ENCODE measurements around the gene CRIP1. TPM values are rescaled to one million over a fixed set of nuclear protein-coding genes. Genes with fewer than 3 reads are reported as not detected.

The CRIP1 gene
- polyA plus RNA-seq, 1 donor (not counting 4 experiments of a cell fraction or from before 2014, with no cell fraction given): 1.7 TPM

DNA sequence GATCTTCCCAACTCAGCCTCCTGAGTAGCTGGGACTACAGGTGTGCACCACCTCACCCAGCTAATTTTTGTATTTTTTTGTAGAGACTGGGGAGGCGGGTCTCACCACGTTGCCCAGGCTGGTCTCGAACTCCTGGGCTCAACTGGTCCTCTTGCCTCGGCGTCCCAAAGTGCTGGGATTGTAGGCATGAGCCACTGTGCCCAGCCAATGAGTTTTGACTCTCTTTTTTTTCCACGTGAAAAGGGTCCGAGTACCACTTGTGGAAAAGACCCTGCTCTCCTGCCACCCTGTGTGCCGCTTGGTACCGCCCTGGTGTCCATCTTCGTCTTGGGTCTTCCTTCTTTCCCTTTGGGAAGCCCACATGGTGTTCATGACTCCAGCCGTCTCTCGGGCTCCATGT, 21.9 kb downstream of the CRIP1 start:
- no peaks in the 10 kb centered on the region for H3K27me3 ChIP-seq (ENCODE audit: control insufficient read depth, extremely low read depth, insufficient read depth, low read length)
- dilution Hi-C loops (cut with MboI; ENCODE audit: extremely low pct_ligation_motif_present, low sequenced_read_pairs): no loop called here
- no peaks in the 10 kb centered on the region for H3K9me3 ChIP-seq (ENCODE audit: control insufficient read depth, low read depth, low read length)
- FAIRE-seq (no peak), DNase-seq (ENCODE audit: low read depth, low spot score) (no peak)
- no peaks in the 10 kb centered on the region for H3K79me2 ChIP-seq (ENCODE audit: control insufficient read depth, insufficient read depth, low read length)
- H3K9ac ChIP-seq (ENCODE audit: control insufficient read depth, extremely low read depth, insufficient read depth, low read length): no peak overlapping the region
- no peak overlapping the region for H3K27ac ChIP-seq (ENCODE audit: control insufficient read depth, insufficient read depth, low read length)
- H4K20me1 ChIP-seq (ENCODE audit: control insufficient read depth, extremely low read depth, insufficient read depth, low read length): no peaks in the 10 kb centered on the region
- peaks cover 4% of the 10 kb centered on the region for H3K4me1 ChIP-seq (ENCODE audit: control insufficient read depth, extremely low read depth, insufficient read depth, low read length)
- no peak overlapping the region for H2AFZ ChIP-seq (ENCODE audit: control insufficient read depth, low read length)
- no peaks in the 10 kb centered on the region for H3K9me1 ChIP-seq (ENCODE audit: control insufficient read depth, extremely low read depth, insufficient read depth, low read length)
- H3K4me2 ChIP-seq (ENCODE audit: control insufficient read depth, extremely low read depth, insufficient read depth, low read depth, low read length): no peak overlapping the region
- TF ChIP-seq, protein P1, sequence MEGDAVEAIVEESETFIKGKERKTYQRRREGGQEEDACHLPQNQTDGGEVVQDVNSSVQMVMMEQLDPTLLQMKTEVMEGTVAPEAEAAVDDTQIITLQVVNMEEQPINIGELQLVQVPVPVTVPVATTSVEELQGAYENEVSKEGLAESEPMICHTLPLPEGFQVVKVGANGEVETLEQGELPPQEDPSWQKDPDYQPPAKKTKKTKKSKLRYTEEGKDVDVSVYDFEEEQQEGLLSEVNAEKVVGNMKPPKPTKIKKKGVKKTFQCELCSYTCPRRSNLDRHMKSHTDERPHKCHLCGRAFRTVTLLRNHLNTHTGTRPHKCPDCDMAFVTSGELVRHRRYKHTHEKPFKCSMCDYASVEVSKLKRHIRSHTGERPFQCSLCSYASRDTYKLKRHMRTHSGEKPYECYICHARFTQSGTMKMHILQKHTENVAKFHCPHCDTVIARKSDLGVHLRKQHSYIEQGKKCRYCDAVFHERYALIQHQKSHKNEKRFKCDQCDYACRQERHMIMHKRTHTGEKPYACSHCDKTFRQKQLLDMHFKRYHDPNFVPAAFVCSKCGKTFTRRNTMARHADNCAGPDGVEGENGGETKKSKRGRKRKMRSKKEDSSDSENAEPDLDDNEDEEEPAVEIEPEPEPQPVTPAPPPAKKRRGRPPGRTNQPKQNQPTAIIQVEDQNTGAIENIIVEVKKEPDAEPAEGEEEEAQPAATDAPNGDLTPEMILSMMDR (optimal IDR thresholded peaks at IDR 0.05 in 1 of 3, IDR thresholded peaks at IDR 0.05 in 1 of 3, conservative IDR thresholded peaks at IDR 0.05 in 1 of 3; ENCODE audit: extremely low read depth in 1 of 3, insufficient read depth in 2 of 3, low read length in 3 of 3): no peak
- TF ChIP-seq EZH2 (IDR thresholded peaks at IDR 0.05; ENCODE audit: low read length): no peak
- no peak overlapping the region for H3K4me3 ChIP-seq (ENCODE audit: control insufficient read depth in 2 of 3, extremely low read depth in 1 of 3, insufficient read depth in 2 of 3, low read depth in 1 of 3, low read length in 3 of 3)
- no peaks in the 10 kb centered on the region for H3K36me3 ChIP-seq (ENCODE audit: control insufficient read depth in 2 of 2, extremely low read depth in 1 of 2, insufficient read depth in 2 of 2, low read length in 2 of 2)

DNA sequence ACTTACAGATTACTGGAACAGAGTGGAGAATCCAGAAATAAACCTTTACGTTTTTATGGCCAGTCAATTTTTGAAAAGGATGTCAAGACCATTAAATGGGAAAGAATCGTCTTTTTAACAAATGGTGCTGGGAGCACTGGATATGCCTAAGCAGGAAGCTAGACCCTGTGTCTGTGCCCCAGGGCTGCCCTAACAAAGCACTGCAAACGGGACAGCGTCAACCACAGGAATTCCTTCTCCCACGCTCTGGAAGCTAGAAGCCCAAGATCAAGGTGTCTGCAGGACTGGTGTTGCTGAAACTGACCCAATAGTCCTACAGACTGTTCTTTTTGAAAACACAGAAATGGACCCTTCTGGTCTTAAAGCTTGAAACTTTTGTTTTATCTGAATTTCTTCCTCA, 30.4 kb downstream of the CRIP1 start:
- Histone ChIP-seq H2AFZ (ENCODE audit: control insufficient read depth, low read length) (no peak overlapping the region), H3K4me3 (ENCODE audit: control insufficient read depth in 2 of 3, extremely low read depth in 1 of 3, insufficient read depth in 2 of 3, low read depth in 1 of 3, low read length in 3 of 3) (no peak overlapping the region), H3K9ac (ENCODE audit: control insufficient read depth, extremely low read depth, insufficient read depth, low read length) (no peak overlapping the region), H3K4me2 (ENCODE audit: control insufficient read depth, extremely low read depth, insufficient read depth, low read depth, low read length) (no peak overlapping the region), H3K36me3 (ENCODE audit: control insufficient read depth in 2 of 2, extremely low read depth in 1 of 2, insufficient read depth in 2 of 2, low read length in 2 of 2) (no peaks in the 10 kb centered on the region), H3K27me3 (ENCODE audit: control insufficient read depth, extremely low read depth, insufficient read depth, low read length) (peaks cover 3% of the 10 kb centered on the region), H3K4me1 (ENCODE audit: control insufficient read depth, extremely low read depth, insufficient read depth, low read length) (peaks cover under 1% of the 10 kb centered on the region), H3K79me2 (ENCODE audit: control insufficient read depth, insufficient read depth, low read length) (no peaks in the 10 kb centered on the region), H3K27ac (ENCODE audit: control insufficient read depth, insufficient read depth, low read length) (no peak overlapping the region), H3K9me1 (ENCODE audit: control insufficient read depth, extremely low read depth, insufficient read depth, low read length) (no peaks in the 10 kb centered on the region), H3K9me3 (ENCODE audit: control insufficient read depth, low read depth, low read length) (no peaks in the 10 kb centered on the region), H4K20me1 (ENCODE audit: control insufficient read depth, extremely low read depth, insufficient read depth, low read length) (no peaks in the 10 kb centered on the region)
- FAIRE-seq: no peak
- no peak for TF ChIP-seq EZH2 (IDR thresholded peaks at IDR 0.05; ENCODE audit: low read length)
- TF ChIP-seq, protein P1 (optimal IDR thresholded peaks at IDR 0.05 in 1 of 3, IDR thresholded peaks at IDR 0.05 in 1 of 3, conservative IDR thresholded peaks at IDR 0.05 in 1 of 3; ENCODE audit: extremely low read depth in 1 of 3, insufficient read depth in 2 of 3, low read length in 3 of 3): no peak
- no peak for DNase-seq (ENCODE audit: low read depth, low spot score)
- dilution Hi-C loops (cut with MboI; ENCODE audit: extremely low pct_ligation_motif_present, low sequenced_read_pairs): no loop called here

All from keratinocyte (primary cell).